Neural cell (in vitro differentiated cells): ENCODE data around the gene COMT. TPM values are rescaled to one million over a fixed set of nuclear protein-coding genes. Genes with fewer than 3 reads are reported as not detected.
"Not testable (repeated sequence)": the region's sequence is repeated elsewhere in the genome, so short reads cannot be mapped to it uniquely, and the experiment has no call there.

ENCODE experiments used
- H2AFZ ChIP-seq: fragments of 200-600, 300-800 bp; sonication (generic), shearing (Covaris generic); 2 replicates; pipeline ENCODE4 v1.6.0; 2014; ENCODE audit warnings: low read depth, mild to moderate bottlenecking, antibody characterized with exemption, low read length, moderate library complexity
- H3F3A ChIP-seq: fragments of 200-600 bp; shearing (Covaris generic); 2 replicates; pipeline ENCODE4 v1.6.1; 2016; ENCODE audit warnings: mild to moderate bottlenecking, moderate library complexity, mixed read lengths, antibody characterized with exemption, low read length; ENCODE audit not compliant: insufficient read depth, poor library complexity, severe bottlenecking
- H3K27ac ChIP-seq: fragments of 200-600, 300-800 bp; sonication (generic), shearing (Covaris generic); 2 replicates; pipeline ENCODE4 v1.5.1; 2014; ENCODE audit warnings: mild to moderate bottlenecking, low read length, moderate library complexity
- H3K27me3 ChIP-seq: fragments of 300-800, 200-600 bp; sonication (generic), shearing (Covaris generic); 2 replicates; pipeline ENCODE4 v1.6.0; 2014; ENCODE audit warnings: mild to moderate bottlenecking, low read depth, low read length, moderate library complexity; ENCODE audit not compliant: insufficient read depth
- H3K36me3 ChIP-seq: fragments of 300-800, 200-600 bp; sonication (generic), shearing (Covaris generic); 2 replicates; pipeline ENCODE4 v1.5.1; 2014; ENCODE audit warnings: mild to moderate bottlenecking, antibody characterized with exemption, low read length, moderate library complexity; ENCODE audit not compliant: insufficient read depth
- H3K4me2 ChIP-seq: fragments of 300-800, 200-600 bp; sonication (generic), shearing (Covaris generic); 2 replicates; pipeline ENCODE4 v1.6.0; 2014; ENCODE audit warnings: mild to moderate bottlenecking, low read length
- H3K4me3 ChIP-seq: fragments of 300-800, 200-600 bp; sonication (generic), shearing (Covaris generic); 2 replicates; pipeline ENCODE4 v1.5.1; 2014; ENCODE audit warnings: mild to moderate bottlenecking, low read length, moderate library complexity
- H3K79me2 ChIP-seq: fragments of 200-600 bp; shearing (Covaris generic); replicated peaks from 2 replicates; pipeline ENCODE4 v1.6.0; 2014; ENCODE audit warnings: mild to moderate bottlenecking, low read length, moderate library complexity; ENCODE audit not compliant: insufficient read depth
- H3K9ac ChIP-seq: fragments of 300-800, 200-600 bp; sonication (generic), shearing (Covaris generic); 2 replicates; pipeline ENCODE4 v1.6.1; 2016; ENCODE audit warnings: mild to moderate bottlenecking, low read length, mixed read lengths
- H3K9me2 ChIP-seq: fragments of 200-600 bp; shearing (Covaris generic); 2 replicates; pipeline ENCODE4 v1.6.1; 2016; ENCODE audit warnings: mild to moderate bottlenecking, low read length, mixed read lengths; ENCODE audit not compliant: insufficient read depth
- H3K9me3 ChIP-seq: fragments of 200-600, 300-800 bp; sonication (generic), shearing (Covaris generic); 2 replicates; pipeline ENCODE4 v1.6.1; 2016; ENCODE audit warnings: mild to moderate bottlenecking, mixed run types, low read length, moderate library complexity, mixed read lengths
- H4K20me1 ChIP-seq: fragments of 200-600 bp; shearing (Covaris generic); 2 replicates; pipeline ENCODE4 v1.6.1; 2016; ENCODE audit warnings: mild to moderate bottlenecking, mixed run types; ENCODE audit not compliant: insufficient read depth
- EZH2 ChIP-seq: fragments of 200-600, 300-800 bp; shearing (Covaris generic), sonication (generic); IDR thresholded peaks from 2 replicates; pipeline ENCODE4 v1.6.1; 2014; ENCODE audit warnings: antibody characterized with exemption, low read length, borderline replicate concordance, mild to moderate bottlenecking; ENCODE audit not compliant: insufficient read depth, poor library complexity, severe bottlenecking
- RAD21 ChIP-seq: fragments of 450-650 bp; conservative IDR thresholded peaks from 2 replicates; pipeline ENCODE4 v1.6.1; 2014; ENCODE audit warnings: antibody characterized with exemption, mild to moderate bottlenecking, moderate library complexity
- REST ChIP-seq: IDR thresholded peaks from 2 replicates; pipeline ENCODE4 v1.6.1; 2012; ENCODE audit warnings: borderline replicate concordance
- SMC3 ChIP-seq: fragments of 450-650 bp; conservative IDR thresholded peaks from 2 replicates; pipeline ENCODE4 v1.6.1; 2014; ENCODE audit warnings: antibody characterized with exemption, mild to moderate bottlenecking, moderate library complexity; ENCODE audit not compliant: poor library complexity
- polyA plus RNA-seq: library from polyadenylated mRNA; depleted of rRNA; stranded (reverse); fragments of >200 nt; gene quantifications from 2 replicates; pipeline ENCODE4 v1.2.3, GENCODE V29; 2014
- TF ChIP-seq, protein P1 (sequence below): fragments of 450-650 bp; IDR thresholded peaks from 2 replicates; pipeline ENCODE4 v1.5.1; 2014; ENCODE audit warnings: antibody characterized with exemption, mild to moderate bottlenecking, moderate library complexity; ENCODE audit not compliant: poor library complexity, severe bottlenecking

COMT gene
- polyA plus RNA-seq, 1 donor from 2014 or later: 14.2 TPM

DNA sequence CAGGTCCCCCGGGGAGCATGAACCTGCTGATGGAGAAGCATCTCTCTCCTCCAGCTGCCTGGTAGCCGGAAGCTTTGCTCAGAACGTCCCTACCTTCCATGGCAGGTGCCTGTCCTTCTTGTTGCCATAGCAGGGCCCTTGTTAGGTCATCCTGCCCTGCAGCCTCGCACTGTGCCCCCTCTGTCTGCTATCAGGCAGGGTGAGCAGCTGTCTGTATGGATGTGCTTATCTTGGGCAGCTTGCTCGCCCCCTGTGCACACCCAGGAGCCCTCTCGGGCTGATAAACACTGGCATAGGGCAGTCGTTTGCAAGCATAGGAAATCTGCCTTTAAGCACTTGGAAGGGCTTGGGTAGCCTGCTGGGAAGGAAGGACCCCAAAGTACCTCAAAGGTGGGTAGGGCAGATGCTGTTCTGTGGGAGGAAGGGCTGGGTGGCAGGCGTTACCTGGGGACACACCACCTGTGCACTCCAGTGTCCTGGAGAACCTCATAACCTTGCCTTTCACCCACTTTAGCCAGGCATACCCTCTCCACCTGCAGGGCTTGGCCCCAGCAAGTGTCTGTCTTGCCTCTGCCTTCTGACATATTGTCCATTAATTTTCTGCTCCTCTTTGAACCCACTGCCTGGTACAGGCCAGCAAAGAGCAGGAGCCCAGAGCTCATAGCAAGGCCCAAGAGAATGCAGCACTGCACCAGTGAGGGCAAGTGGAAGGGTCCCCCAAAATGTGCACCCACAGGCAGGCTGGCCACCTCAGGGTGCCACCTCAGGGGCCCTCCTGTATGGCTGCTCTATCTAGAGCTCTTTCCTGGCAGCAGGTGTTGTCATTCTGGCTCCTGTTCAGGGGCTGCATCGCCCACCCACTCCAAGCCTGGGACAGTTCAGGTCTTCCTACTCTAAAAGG, 8.0 kb upstream of the COMT start:
- no peak for TF ChIP-seq SMC3
- no peak for TF ChIP-seq REST
- Histone ChIP-seq H4K20me1 (no peaks in the 10 kb centered on the region), H2AFZ (no peak overlapping the region), H3K4me3 (no peak overlapping the region), H3K4me2 (no peak overlapping the region), H3K36me3 (no peaks in the 10 kb centered on the region), H3K27ac (no peak overlapping the region), H3K9me3 (no peaks in the 10 kb centered on the region), H3F3A (no peaks in the 10 kb centered on the region), H3K9me2 (no peaks in the 10 kb centered on the region), H3K9ac (no peak overlapping the region), H3K79me2 (no peaks in the 10 kb centered on the region), H3K27me3 (no peaks in the 10 kb centered on the region)

- not testable (repeated sequence) for H3F3A ChIP-seq, H3K27ac ChIP-seq, H3K4me2 ChIP-seq, H3K36me3 ChIP-seq, H4K20me1 ChIP-seq, H3K79me2 ChIP-seq, H2AFZ ChIP-seq, H3K9me3 ChIP-seq, H3K9me2 ChIP-seq, H3K9ac ChIP-seq, H3K27me3 ChIP-seq, H3K4me3 ChIP-seq
Observed at GRCh38 chr22:19935123-19935718, 6.4 kb upstream of the COMT start.

DNA sequence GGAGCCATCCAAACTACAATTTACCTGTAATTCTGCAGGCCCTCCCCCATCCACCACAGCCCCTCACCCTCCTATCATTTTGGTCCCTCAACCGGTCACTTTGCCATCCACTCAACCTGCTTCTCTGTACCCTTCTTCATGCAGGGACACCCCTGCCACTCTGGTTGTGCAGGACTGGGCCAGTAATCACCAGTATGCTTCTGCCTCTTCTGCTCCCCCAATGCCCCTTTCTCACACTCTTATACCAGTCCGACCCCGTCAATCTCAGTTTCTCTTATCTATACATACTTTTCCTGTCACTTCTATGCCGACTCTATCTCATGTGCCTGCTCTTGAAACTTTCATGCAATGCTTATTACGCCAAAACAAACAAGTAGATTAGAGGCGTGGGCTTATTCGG, 5.1 kb upstream of the COMT start:
- Histone ChIP-seq H3K36me3 (no peaks in the 10 kb centered on the region), H3K9me3 (no peaks in the 10 kb centered on the region), H2AFZ (no peak overlapping the region), H4K20me1 (no peaks in the 10 kb centered on the region), H3K27ac (no peak overlapping the region), H3K9ac (no peak overlapping the region), H3K9me2 (no peaks in the 10 kb centered on the region), H3K4me2 (no peak overlapping the region), H3F3A (no peaks in the 10 kb centered on the region), H3K79me2 (no peaks in the 10 kb centered on the region), H3K27me3 (no peaks in the 10 kb centered on the region), H3K4me3 (no peak overlapping the region)
- TF ChIP-seq, protein P1, sequence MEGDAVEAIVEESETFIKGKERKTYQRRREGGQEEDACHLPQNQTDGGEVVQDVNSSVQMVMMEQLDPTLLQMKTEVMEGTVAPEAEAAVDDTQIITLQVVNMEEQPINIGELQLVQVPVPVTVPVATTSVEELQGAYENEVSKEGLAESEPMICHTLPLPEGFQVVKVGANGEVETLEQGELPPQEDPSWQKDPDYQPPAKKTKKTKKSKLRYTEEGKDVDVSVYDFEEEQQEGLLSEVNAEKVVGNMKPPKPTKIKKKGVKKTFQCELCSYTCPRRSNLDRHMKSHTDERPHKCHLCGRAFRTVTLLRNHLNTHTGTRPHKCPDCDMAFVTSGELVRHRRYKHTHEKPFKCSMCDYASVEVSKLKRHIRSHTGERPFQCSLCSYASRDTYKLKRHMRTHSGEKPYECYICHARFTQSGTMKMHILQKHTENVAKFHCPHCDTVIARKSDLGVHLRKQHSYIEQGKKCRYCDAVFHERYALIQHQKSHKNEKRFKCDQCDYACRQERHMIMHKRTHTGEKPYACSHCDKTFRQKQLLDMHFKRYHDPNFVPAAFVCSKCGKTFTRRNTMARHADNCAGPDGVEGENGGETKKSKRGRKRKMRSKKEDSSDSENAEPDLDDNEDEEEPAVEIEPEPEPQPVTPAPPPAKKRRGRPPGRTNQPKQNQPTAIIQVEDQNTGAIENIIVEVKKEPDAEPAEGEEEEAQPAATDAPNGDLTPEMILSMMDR: no peak
- TF ChIP-seq REST (no peak), EZH2 (no peak), SMC3 (no peak), RAD21 (no peak)
